Right atrium auricular region (tissue), 2 donors: Measurements from ENCODE around the gene KBTBD4. TPM values are rescaled to one million over a fixed set of nuclear protein-coding genes. Genes with fewer than 3 reads are reported as not detected.

ENCODE experiments used
- DNase-seq: peaks from one replicate; pipeline ENCODE4 v3.0.0-alpha.2; 2019; ENCODE audit warnings: low spot score
- H3K27ac ChIP-seq, 2 donors: fragments of 200-600 bp; sonication (generic); 1 replicate in 1 of 2; 2 replicates in 1 of 2; pipeline ENCODE4 v1.5.1; 2016 to 2019
- H3K27me3 ChIP-seq, 2 donors: fragments of 200-600 bp; sonication (generic); one replicate each; pipeline versions ENCODE4 v1.5.1 to v1.6.0; 2017 to 2019
- H3K36me3 ChIP-seq: fragments of 200-600 bp; sonication (generic); one replicate; pipeline ENCODE4 v1.5.1; 2016
- H3K4me1 ChIP-seq, 2 donors: fragments of 200-600 bp; sonication (generic); one replicate each; pipeline versions ENCODE4 v1.5.1 to v1.6.0; 2017 to 2019
- H3K4me3 ChIP-seq, 2 donors: fragments of 200-600 bp; sonication (generic); 1 replicate in 1 of 2; 2 replicates in 1 of 2; pipeline ENCODE4 v1.5.1; 2017 to 2019; ENCODE audit warnings: mild to moderate bottlenecking in 1 of 2, moderate library complexity in 1 of 2
- H3K9me3 ChIP-seq, 2 donors: fragments of 200-600 bp; sonication (generic); one replicate each; pipeline ENCODE4 v1.5.1; 2019
- total RNA-seq, 2 donors: library from RNA; depleted of rRNA; stranded (reverse); fragments of >200 nt; gene quantifications; one replicate each; pipeline ENCODE4 v1.1.0, GENCODE V29; 2016
- TF ChIP-seq, protein P1 (sequence below), 2 donors: fragments of 200-600 bp; sonication (generic); IDR thresholded peaks; one replicate each; pipeline ENCODE4 v1.5.1; 2019; ENCODE audit warnings: antibody characterized with exemption in 2 of 2

The KBTBD4 gene
- total RNA-seq, 2 donors from 2014 or later = 11.7 to 21.7 TPM

DNA sequence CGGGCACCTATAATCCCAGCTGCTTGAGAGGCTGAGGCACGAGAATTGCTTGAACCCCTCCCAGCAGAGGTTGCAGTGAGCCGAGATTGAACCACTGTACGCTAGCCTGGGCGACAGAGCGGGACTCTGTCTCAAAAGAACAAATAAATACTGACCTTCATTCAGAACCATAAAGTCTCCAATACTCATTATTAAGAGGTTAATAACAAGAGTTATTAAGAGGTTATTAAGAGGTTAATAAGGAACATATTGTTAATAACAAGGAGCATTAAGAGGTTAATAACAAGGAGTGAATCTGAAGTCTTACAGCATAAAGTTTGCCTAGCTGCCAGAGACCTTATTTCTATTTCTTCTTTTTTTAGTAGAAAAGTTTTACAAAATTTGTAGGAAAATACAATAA, 33.5 kb downstream of the KBTBD4 start:
- Histone ChIP-seq H3K4me3 (no peak overlapping the region), H3K27me3 (no peaks in the 10 kb centered on the region), H3K36me3 (no peaks in the 10 kb centered on the region), H3K9me3 (no peaks in the 10 kb centered on the region), H3K27ac (no peak overlapping the region), H3K4me1 (peaks cover 0 to 18% of the 10 kb centered on the region in 2 donors)
- DNase-seq = no peak
- TF ChIP-seq, protein P1, sequence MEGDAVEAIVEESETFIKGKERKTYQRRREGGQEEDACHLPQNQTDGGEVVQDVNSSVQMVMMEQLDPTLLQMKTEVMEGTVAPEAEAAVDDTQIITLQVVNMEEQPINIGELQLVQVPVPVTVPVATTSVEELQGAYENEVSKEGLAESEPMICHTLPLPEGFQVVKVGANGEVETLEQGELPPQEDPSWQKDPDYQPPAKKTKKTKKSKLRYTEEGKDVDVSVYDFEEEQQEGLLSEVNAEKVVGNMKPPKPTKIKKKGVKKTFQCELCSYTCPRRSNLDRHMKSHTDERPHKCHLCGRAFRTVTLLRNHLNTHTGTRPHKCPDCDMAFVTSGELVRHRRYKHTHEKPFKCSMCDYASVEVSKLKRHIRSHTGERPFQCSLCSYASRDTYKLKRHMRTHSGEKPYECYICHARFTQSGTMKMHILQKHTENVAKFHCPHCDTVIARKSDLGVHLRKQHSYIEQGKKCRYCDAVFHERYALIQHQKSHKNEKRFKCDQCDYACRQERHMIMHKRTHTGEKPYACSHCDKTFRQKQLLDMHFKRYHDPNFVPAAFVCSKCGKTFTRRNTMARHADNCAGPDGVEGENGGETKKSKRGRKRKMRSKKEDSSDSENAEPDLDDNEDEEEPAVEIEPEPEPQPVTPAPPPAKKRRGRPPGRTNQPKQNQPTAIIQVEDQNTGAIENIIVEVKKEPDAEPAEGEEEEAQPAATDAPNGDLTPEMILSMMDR (IDR thresholded peaks at IDR 0.05) = no peak

DNA sequence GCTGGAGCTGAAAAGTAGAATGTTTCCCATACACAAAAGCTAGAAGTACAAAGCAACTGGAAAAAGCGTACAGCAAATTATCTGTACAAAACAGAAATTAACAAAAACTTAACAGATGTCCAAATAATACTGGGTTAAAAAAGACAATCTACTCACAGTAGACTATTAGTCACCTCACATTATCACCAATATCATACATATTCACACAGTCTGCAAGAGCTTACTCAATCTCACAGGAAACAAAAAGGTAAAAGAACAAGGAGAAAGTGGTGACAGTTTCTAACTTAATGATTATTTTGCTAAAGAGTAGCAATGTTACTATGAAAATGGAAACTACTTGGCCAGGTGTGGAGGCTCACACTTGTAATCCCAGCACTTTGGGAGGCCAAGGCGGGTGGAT, 37.7 kb downstream of the KBTBD4 start:
- H3K4me3 ChIP-seq = no peak overlapping the region
- TF ChIP-seq, protein P1 (IDR thresholded peaks at IDR 0.05) = no peak
- no peaks in the 10 kb centered on the region for H3K9me3 ChIP-seq
- H3K27me3 ChIP-seq = no peaks in the 10 kb centered on the region
- H3K4me1 ChIP-seq = peaks cover 0 to 51% of the 10 kb centered on the region in 2 donors
- no peak for DNase-seq
- no peaks in the 10 kb centered on the region for H3K36me3 ChIP-seq
- H3K27ac ChIP-seq = no peak overlapping the region

DNA sequence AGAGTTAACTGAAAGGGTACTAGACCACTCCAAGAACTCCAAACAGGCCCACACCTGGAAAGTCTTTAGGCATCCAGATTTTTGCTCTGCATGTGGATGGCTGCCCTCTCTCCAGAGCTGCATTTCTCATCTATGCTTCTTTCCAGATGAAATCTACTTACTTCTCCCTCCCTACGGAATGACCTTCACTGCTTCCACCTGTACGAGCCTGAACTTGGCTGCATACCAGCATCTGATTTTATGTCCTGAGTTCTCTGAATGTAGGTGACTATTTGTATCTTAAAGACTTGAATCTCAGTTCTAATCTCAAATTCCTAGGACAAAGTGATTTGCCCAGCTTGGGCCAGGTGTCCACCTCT, 39.1 kb downstream of the KBTBD4 start:
- Histone ChIP-seq H3K27me3 (no peaks in the 10 kb centered on the region), H3K36me3 (no peaks in the 10 kb centered on the region), H3K4me3 (no peak overlapping the region), H3K9me3 (no peaks in the 10 kb centered on the region), H3K4me1 (peaks cover 0 to 62% of the 10 kb centered on the region in 2 donors), H3K27ac (no peak overlapping the region)
- TF ChIP-seq, protein P1 (IDR thresholded peaks at IDR 0.05) = no peak
- DNase-seq = no peak

DNA sequence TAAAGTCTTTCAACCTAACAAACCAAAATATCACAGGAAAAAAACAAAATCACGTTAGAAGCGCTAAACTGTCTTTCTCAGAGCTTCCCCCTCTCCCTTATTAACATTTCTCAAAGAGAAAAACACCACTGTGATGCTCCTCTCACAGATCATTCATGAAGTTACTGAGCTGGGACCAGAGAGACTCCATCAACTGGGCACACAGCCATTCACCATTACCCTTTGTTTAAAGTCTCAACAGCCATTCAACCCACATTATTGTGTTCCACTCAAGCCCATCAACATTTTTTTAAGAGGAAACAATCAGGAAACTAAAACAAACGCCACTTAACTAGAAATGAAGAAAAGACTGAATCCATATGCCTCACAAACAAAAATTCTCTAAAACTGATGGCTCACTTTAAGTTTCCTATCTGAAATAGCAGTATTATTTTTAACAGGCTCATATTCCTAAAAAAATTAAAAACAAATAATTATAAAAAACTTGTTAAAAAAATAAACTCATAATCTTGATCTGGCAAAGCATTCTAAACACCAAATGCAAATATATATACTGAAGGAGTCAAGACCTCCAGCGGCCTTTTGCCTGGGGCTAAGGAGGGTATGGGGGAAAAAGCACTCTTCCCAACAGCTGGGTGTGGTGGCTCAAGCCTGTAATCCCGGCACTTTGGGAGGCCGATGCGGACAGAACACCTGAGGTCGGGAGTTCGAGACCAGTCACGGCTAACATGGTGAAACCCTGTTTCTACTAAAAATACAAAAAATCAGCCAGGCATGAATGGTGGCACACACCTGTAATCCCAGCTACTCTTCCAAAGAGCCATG, 39.8 kb downstream of the KBTBD4 start:
- H3K36me3 ChIP-seq = no peaks in the 10 kb centered on the region
- H3K4me3 ChIP-seq = no peak overlapping the region
- H3K9me3 ChIP-seq = no peaks in the 10 kb centered on the region
- no peak overlapping the region for H3K27ac ChIP-seq
- no peaks in the 10 kb centered on the region for H3K27me3 ChIP-seq
- H3K4me1 ChIP-seq = peaks cover 0 to 62% of the 10 kb centered on the region in 2 donors
- DNase-seq = no peak
- TF ChIP-seq, protein P1 (IDR thresholded peaks at IDR 0.05) = no peak

DNA sequence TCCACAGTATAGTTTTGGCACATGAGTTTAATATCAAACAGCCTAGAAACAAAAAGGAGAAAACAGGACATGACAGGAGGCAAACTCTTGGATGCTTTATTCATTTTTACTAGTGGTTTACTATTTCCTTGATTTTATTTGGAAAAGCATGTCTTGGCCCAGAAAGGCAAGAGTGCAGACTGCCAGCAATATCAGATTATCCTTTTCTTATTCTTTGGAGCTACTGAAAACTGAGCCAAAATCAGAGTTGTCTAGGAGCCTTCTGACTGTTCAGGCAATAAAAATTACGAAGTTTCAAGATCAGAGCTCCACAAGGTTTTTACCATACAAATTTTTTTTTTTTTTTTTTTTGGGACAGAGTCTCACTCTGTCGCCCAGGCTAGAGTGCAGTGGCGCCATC, 41.9 kb downstream of the KBTBD4 start:
- Histone ChIP-seq H3K4me1 (peaks cover 3 to 79% of the 10 kb centered on the region in 2 donors), H3K27ac (no peak overlapping the region), H3K4me3 (no peak overlapping the region), H3K9me3 (no peaks in the 10 kb centered on the region), H3K27me3 (no peaks in the 10 kb centered on the region), H3K36me3 (no peaks in the 10 kb centered on the region)
- DNase-seq = no peak
- TF ChIP-seq, protein P1 (IDR thresholded peaks at IDR 0.05) = no peak
